Left cardiac atrium (tissue), 4 donors: ENCODE results near the gene CCM2. TPM values are rescaled to one million over a fixed set of nuclear protein-coding genes. Genes with fewer than 3 reads are reported as not detected.
"Not testable (repeated sequence)": the region's sequence is repeated elsewhere in the genome, so short reads cannot be mapped to it uniquely, and the experiment has no call there.

Experiments used
- ATAC-seq, 2 donors: fragments of 200-7000 bp; cut with Tn5 transposase; one replicate each; pipeline ENCODE4 v1.9.1; 2020; ENCODE audit warnings: mild to moderate bottlenecking in 2 of 2, moderate library complexity in 2 of 2
- DNase-seq: peaks from one replicate; pipeline ENCODE4 v3.0.0-alpha.2; 2020
- intact Hi-C, 2 donors: fragments of 100-400 bp; cut with DNase I; formaldehyde crosslinking; loops; one replicate each; pipeline versions ENCODE4 v1.14.1 to v1.15.1; 2022 to 2023
- total RNA-seq, 2 donors: library from RNA; stranded (reverse); fragmentation: NEBNext Ultra II Directional; extraction: Animal tissue kit (Norgen Biotek cat#: 25700); gene quantifications; one replicate each; pipeline ENCODE4 v1.2.1, GENCODE V29; 2021
- donor health status: DM: no; HTN: yes; CAD: no.
- donor health status: DM: no; HTN: yes; CAD: no; lungs with severe emphysema.
- donor health status: DM: yes; HTN: yes; CAD: no.
- donor health status: Dilated cardiomyopathy.

Gene CCM2
- total RNA-seq, 2 donors from 2014 or later, result 33.5 to 36.5 TPM

DNA sequence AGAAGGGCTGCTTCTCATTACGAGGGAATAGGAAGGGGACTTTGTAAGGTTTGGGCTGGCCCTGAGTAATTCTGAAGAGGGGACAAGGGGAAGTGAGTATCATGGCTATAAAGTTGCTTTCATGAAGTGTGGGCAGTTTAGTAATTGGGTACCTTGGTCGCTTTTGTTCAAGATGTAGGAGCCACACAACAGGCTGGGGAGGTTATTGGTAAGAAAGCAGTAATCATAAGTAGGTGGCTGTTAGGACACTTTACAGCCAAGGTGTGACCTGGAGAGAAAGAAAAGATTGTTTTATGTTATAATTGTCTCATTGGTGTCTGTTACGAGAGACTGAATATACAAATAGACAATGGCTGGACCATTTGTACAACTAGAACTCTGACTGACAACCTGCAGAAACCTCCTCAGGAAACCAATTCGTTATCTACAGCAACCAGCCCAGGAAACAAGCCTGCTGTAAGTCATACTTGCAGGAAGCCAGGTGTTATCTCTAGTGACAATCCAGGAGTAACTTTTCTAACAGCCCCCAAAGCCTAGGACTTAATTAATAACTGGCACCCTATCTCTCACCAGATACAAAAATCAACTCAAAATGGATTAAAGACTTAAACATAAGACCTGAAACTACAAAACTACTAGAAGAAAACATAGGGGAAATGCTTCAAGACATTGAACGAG, 5.0 kb upstream of the CCM2 start:
- intact Hi-C loops, result no loop called here
- no peak for ATAC-seq
- no peak for DNase-seq

GRCh38 chr7:44995555-44996493, 4.2 kb upstream of the CCM2 start:
- DNase-seq, result no peak
- intact Hi-C loops, result no loop called here
- no peak for ATAC-seq

DNA sequence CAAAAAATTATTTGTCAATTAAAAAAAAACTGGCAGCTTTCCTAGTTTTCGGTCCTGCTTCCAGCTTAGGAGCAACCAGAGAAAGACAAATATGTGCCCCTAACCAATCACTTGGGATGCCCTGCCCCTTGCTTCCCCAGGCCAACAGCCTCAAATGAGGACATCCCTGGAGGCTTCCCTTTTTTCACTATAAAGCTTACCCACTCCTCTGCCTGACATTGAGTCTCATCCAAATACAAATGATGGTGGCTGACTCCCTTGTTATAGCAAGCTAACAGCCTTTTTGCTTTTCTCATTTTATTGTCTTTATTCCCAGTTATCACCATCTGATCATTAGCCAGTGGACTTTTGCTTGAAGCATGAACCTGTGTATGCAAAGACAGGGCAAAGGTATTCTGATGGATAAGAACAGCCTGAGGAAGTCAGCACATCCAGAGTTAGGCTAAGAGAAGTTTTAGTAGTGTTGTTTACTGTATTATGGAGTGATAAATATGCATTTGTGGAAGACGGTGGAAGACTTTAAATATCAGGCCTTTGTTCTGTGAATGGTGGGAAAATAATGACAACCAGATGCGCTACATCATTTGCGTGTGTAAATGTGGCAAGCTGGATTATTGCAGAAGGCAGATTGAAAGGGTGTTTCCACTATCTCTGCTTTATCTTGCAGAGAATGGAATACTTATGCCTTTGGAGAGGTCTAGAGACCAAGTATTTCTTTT, 1.7 kb upstream of the CCM2 start:
- DNase-seq (no peak), ATAC-seq (no peak)
- intact Hi-C loops, result no loop called here

- peak; percentile 96 for ATAC-seq
- intact Hi-C loops, result loop anchor here in 1 of 2 donors (10.0 kb wide), 1 partner anchor 65 kb away; no protein-coding TSS in a partner anchor
- DNase-seq, result peak; percentile 100
Observed at GRCh38 chr7:44999245-45000092, 532 bp upstream of the CCM2 start.

- intact Hi-C loops, result loop anchor here in 1 of 2 donors (10.0 kb wide), 1 partner anchor 64 kb away; no protein-coding TSS in a partner anchor
- DNase-seq (no peak), ATAC-seq (no peak)
Observed at GRCh38 chr7:45001138-45001694, 1.2 kb downstream of the CCM2 start.

DNA sequence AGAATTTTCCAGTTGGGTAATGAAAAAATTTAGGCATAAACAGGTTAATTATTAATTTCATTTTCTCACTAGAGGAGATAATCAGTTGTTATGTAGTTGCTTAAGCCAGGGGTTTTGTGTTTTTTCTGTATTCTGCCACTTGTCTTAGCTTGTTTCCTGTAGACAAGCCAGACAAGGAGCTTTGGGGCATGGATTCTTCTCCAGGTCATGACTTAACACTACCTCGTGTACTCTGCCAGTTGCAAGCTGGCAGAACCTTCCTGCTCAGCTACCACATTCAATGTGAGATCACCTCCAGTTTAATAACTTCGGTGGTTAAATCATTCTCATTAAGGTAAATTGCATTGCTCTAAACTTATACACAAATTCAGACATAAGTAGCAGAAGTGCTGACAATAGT, 1.8 kb downstream of the CCM2 start:
- no peak for DNase-seq
- intact Hi-C loops, result loop anchor here in 1 of 2 donors (10.0 kb wide), 1 partner anchor 63 kb away; no protein-coding TSS in a partner anchor
- no peak for ATAC-seq

DNA sequence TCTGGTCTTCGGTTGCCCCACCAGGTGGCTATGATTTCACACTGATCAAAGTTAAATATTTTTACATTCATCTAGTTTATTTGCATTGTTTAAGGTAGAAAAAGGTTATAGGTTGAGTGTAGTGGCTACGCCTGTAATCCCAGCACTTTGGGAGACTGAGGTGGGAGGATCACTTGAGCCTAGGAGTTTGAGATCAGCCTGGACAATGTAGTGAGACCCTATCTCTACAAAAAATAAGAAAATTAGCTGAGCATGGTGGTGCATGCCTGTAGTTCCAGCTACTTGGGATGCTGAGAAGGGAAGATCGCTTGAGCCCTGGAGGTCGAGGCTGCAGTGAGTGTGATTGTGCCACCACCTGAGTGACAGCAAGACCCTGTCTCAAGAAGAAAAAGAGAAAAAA, 3.8 kb downstream of the CCM2 start:
- no peak for DNase-seq
- no peak for ATAC-seq
- intact Hi-C loops, result loop anchor here in 1 of 2 donors (10.0 kb wide), 1 partner anchor 61 kb away; no protein-coding TSS in a partner anchor

- ATAC-seq (no peak), DNase-seq (no peak)
- intact Hi-C loops, result loop anchor here in 1 of 2 donors (10.0 kb wide), 1 partner anchor 58 kb away; no protein-coding TSS in a partner anchor
Observed at GRCh38 chr7:45007106-45007505, 7.1 kb downstream of the CCM2 start.

DNA sequence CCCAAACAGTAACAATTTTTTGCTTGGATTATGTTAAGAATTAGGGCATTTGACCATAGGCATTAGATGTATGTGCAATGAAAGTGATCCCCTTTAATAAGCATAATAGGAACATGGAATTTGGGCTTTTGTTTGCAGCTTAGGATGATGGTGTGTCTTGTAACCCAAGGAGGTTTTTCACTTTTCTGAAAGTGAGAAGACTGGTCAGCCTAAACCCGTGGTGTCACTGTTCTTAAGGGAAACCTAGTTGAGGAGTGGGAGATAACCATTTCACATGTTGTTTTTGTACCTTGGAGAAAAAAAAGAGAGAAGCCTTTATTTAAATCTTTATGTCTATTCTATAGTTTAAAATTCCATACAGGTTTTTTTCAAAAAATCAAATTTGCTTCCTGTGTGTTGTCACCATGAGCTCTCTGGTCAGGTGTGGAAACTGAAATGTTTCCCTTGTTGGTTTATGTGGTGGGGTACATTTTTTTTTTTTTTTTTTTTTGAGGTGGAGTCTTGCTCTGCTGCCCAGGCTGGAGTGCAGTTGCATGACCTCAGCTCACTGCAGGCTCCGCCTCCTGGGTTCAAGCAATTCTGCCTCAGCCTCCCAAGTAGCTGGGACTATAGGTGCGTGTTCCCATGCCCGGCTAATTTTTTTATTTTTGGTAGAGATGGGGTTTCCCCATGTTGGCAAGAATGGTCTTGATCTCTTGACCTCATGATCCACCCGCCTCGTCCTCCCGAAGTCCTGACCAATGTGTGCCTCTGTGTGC, 7.7 kb downstream of the CCM2 start:
- no peak for ATAC-seq
- intact Hi-C loops, result loop anchor here in 1 of 2 donors (10.0 kb wide), 1 partner anchor 57 kb away; no protein-coding TSS in a partner anchor

GRCh38 chr7:45013465-45013967, 13.5 kb downstream of the CCM2 start:
- ATAC-seq (no peak), DNase-seq (no peak)
- intact Hi-C loops, result no loop called here

More for the DNA sequence above, 7.7 kb downstream of the CCM2 start:
- no peak for DNase-seq

GRCh38 chr7:45015313-45015712, 15.3 kb downstream of the CCM2 start:
- ATAC-seq, result no peak
- intact Hi-C loops, result no loop called here

DNA sequence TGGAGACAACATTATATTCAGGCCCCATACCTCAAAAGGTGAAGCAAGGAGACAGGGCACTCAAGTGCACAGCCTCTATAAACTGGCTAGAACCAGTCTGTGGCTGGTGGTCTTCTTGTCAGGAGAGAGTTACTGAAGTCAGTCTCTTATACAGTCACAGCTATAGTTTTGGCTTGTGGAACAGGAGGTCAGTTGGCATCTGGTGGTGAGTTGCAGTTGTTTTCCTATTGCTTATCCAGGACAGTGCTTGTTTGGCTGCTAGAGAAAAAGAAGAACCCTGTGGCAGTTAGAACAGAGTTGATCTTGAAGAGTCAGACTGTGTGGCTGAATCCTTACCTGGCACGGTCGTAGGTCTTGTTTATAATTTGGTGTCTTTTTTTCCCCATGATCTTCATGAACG, 17.3 kb downstream of the CCM2 start:
- DNase-seq (no peak), ATAC-seq (no peak)
- intact Hi-C loops, result no loop called here

More at GRCh38 chr7:45015313-45015712, 15.3 kb downstream of the CCM2 start:
- no peak for DNase-seq

- intact Hi-C loops, result no loop called here
- no peak for DNase-seq
- ATAC-seq, result no peak
Observed at GRCh38 chr7:45020915-45021314, 20.9 kb downstream of the CCM2 start.

DNA sequence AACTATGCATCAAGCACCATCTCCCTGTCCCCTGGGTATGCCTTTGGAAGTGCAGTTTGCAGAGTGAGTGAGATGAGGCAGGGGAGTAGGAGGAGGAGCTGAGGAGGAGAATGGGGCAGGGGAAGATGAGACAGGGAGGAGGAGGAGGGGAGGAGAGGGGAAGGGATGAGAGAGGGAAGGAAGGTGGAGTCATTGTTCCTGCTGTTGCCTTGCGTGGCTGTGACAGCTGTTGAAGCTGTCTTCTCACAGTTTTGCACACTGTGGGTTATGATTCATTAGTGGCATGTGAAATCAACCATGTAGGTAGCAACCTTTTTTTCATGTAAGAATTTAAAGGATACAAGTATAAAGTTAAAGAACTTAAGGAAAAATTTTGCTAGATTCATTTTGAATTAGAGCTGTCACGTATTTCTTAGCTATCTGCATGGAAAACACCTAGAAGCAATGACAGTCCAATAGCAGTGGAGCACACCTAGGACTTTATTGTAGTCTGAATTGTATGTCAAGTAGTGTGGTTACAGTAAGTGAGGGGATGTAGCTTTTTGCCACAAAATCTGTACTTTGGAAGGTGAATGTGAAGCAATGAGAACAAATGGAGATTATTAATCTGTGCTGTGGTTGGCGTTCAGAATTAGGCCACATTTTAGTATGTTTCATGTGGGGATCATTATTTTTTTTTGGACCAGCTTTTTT, 21.7 kb downstream of the CCM2 start:
- DNase-seq (no peak), ATAC-seq (no peak)
- intact Hi-C loops, result no loop called here

DNA sequence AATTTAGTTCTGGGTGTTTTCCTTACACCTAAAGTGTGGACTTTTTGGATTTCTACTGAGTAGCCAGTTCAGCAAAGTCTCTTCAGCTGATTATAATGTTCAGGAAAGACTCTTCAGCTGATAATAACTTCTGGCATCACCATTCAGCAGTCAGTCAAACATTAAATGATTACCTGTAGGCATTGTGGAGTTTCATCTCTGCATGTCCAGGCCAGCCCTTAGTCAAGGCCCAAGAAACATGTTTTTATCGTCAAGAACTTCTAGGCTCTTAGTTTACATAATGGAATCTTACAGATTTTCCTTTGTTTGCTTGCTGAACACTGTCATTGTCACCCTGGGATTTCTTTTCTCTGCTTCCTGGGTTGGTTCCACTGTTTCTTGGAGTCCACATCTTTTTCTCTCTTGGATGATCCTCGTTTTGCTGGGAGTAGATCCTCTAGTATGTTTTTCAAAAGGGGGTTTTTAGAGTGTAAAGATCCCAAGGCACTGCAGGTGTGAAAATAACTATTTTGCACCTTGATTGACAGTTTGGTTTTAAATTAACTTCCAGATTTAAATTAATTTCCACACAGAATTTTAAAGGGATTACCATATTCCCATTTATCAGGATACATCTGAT, 24.2 kb downstream of the CCM2 start:
- intact Hi-C loops, result no loop called here
- DNase-seq (no peak), ATAC-seq (no peak)

- DNase-seq, ATAC-seq, intact Hi-C loops: not testable (repeated sequence)
Observed at GRCh38 chr7:45025473-45025872, 25.5 kb downstream of the CCM2 start.
